Measurements from ENCODE around the gene SCGB3A1.

DNA sequence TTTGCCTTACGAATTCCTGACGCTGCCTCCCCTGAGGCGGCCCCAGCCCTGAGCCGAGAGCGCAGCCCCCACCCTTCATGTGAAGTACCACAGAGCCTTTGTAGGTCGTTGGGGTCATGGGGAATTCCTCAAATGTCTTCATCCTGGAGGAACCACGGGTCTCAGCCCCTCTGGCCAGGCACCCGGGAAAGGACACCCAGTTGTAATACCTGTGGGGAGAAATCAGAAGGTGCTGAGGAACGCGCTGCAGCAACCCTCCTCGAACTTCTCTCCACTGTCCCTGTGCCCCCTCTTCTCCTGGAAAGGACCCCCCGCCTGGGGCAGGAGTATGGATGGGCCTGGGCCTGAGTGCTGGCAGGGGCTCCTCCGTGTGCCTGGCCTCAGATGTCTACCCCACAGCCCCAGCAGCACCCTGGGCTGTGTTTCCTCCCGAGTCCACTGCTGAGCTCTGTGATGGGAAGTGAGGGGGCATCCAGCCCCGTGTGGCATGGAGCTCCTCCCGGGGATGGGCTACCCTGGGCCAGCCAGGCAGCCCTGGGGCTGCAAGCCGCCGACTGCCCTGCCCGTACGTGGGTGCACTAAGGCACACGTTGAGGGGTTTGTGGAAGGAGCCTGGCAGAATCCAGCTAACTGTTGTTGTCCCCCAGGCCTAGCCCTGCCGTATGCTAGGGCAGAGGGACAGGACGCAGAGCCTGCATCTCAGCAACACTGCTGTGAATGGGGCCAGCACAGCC is 18.7 kb upstream of the SCGB3A1 start:
- TF ChIP-seq, protein P1, sequence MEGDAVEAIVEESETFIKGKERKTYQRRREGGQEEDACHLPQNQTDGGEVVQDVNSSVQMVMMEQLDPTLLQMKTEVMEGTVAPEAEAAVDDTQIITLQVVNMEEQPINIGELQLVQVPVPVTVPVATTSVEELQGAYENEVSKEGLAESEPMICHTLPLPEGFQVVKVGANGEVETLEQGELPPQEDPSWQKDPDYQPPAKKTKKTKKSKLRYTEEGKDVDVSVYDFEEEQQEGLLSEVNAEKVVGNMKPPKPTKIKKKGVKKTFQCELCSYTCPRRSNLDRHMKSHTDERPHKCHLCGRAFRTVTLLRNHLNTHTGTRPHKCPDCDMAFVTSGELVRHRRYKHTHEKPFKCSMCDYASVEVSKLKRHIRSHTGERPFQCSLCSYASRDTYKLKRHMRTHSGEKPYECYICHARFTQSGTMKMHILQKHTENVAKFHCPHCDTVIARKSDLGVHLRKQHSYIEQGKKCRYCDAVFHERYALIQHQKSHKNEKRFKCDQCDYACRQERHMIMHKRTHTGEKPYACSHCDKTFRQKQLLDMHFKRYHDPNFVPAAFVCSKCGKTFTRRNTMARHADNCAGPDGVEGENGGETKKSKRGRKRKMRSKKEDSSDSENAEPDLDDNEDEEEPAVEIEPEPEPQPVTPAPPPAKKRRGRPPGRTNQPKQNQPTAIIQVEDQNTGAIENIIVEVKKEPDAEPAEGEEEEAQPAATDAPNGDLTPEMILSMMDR (IDR thresholded peaks at IDR 0.05), result no peak
- TF ChIP-seq EZH2 (IDR thresholded peaks at IDR 0.05; ENCODE audit: borderline replicate concordance, insufficient read depth, low read depth, low read length, poor library complexity, severe bottlenecking), result no peak

All from B cell (primary cell).